A375 (cell line): Measurements from ENCODE around the gene RNF39. TPM values are rescaled to one million over a fixed set of nuclear protein-coding genes. Genes with fewer than 3 reads are reported as not detected.

Source experiments
- small RNA-seq: library from RNA; depleted of rRNA; stranded (forward); fragments of <200 nt; gene quantifications from one replicate; pipeline ENCODE3, GENCODE V24; 2014
- total RNA-seq: library from RNA; depleted of rRNA; stranded (reverse); fragments of >200 nt; shearing (Covaris generic); gene quantifications from 2 replicates; pipeline ENCODE4 v1.2.3, GENCODE V29; 2014; rRNA removed

RNF39 gene, protein sequence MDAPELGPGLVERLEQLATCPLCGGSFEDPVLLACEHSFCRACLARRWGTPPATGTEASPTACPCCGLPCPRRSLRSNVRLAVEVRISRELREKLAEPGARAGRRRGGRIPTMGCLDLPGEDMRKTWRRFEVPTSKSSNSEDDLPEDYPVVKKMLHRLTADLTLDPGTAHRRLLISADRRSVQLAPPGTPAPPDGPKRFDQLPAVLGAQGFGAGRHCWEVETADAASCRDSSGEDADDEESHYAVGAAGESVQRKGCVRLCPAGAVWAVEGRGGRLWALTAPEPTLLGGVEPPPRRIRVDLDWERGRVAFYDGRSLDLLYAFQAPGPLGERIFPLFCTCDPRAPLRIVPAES
- total RNA-seq = not detected in 2 replicates

DNA sequence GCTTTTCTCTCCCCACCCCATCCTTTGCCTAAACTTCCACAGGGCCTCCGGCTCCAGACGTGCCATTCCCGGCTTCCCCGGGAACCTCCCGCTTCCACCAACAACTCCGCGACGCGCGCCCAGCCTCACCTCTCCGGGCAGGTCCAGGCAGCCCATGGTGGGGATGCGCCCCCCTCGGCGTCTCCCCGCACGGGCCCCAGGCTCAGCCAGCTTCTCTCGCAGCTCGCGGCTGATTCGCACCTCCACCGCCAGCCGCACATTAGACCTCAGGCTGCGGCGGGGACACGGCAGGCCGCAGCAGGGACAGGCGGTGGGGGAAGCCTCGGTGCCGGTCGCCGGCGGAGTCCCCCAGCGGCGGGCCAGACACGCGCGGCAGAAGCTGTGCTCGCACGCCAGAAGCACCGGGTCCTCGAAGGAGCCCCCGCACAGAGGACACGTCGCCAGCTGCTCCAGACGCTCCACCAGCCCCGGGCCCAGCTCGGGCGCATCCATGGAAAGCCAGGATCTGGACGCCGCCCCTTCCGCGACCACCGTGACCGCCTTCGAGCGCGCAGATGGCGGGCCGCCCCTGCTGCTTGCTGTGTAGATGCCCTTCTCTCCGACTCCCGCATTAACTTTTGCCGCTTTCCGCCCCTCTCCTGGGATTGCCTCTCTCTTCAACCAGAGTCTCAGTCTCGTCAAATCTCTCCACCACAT is at the start of gene RNF39:
TSS of gene RNF39 (minus strand) at position 676 of the 696 bp plus-strand sequence. CDS start at position 492, 184 bp downstream.

DNA sequence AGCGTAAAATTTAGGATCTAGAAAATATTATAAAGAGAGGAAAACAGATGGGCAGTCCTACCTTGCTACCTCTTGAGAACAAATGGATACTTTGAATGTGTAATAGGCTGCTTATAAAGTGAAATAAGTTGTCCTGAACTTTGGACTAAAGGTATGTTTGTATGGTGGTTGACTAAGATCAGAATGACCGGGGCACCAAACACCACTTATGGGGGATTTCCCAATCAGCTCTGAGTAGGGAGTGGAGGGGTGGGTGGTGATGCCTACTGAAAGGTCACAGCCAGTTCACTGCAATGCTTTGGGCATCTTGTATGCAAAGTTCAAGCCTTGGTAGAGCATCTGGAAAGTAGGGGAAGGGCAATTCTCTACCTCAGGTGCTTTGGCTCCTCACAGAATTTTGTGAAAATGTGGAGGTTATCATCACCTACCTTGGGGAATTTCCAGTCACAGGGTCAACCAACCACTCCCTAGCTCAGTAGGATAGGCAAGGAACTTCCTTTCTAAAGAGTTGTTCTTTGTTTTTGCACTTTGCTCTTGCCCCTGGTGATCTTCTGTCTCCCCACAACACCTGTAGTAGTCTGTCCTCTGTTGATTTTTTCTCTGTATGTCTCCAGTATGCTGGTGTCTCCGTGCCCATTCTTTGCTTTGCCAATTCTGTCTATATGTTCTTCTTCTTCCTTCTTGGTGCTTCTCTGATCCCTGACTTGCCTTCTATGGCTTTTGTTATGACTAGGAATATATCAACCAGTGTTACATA is 37.6 kb upstream of the RNF39 start, which contains the start of gene TRIM31:
TSS of gene TRIM31 (minus strand) at position 88 of the 757 bp plus-strand sequence. CDS start 285 bp downstream, outside the sequence.

DNA sequence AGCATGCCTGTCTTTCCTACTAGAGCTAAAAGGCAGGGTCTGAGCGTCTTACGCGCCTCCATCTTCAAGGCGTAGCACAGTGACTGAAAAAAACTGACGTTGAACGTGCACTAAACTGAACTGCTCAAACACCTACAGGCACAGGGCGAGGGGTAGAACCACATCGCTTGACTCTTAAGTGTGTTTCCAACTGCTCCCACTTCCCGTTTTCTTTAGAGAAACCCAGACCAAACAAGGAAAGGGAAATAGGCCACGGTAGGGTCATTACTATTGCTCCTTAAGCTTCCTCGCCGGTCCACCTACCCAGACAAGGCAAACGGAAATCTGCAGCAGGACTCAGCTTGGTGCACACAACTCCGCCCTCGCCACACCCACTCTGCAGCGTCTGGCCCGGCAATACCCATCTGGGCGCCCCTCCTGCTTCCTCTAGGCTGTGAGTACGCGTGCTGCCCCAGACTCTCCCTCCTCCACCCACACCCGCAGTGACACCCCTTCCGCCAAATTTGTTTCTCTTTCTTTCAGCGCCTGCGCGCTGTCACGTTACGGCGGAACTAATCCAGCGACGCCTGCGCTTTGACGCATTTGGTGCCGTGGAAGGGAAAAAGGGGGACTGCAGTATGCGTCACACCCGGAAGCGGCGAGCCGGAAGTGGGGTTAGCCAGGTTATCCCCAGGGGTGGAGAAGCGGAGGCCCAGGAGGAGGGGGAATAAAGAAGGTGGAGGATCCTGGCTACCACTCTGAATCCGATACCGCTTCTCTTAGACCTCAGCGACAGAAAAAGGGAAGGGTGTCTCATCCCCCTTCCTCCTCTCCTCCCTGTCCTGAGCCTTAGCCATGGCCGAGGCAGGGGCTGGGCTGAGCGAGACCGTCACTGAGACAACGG is 8.8 kb downstream of the RNF39 start, which contains the start of gene PPP1R11:
TSS of gene PPP1R11 (plus strand) at position 622 of the 883 bp plus-strand sequence. CDS start at position 835, 213 bp downstream.

DNA sequence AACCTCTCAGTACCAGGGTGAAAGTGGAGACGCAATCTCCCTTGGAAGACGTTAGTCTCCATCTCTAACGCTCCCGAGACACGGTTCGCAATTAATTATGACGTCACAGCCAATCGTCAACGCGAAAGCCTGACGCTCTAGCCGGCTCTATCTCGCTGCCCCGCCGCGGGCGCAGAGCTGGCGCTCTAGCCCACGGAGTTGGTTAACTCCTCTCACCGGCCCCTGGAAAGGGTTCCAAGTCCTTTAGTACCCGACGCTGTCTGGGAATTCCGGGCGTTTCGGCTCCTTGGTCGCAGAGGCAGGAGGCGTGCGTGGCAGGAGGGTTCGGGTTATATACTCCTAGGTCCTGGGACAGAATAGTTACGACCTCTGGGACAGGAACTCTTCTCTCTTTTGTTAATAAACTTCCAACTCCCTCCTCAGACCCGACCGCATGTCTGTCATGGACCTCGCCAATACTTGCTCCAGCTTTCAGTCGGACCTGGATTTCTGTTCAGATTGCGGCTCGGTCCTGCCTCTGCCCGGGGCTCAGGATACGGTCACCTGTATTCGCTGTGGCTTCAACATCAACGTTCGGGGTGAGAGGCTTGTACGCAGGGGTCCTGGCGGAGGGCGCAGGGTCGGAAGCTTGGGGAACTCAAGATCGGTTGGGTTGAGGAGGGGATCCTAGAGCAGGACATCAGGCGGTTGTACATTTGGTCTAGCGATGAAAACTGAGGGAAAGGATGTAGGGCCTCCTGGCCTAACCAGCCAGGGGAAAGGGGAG is 14.3 kb downstream of the RNF39 start, which contains the start of gene POLR1H:
TSS of gene POLR1H (plus strand) at position 174 of the 766 bp plus-strand sequence. CDS start at position 434, 260 bp downstream.

Small RNA genes within 50 kb of the gene (small RNA-seq; reads per million reads assigned to genes)
- gene RF02218 (not detected), gene RF02219 (not detected), gene RF02220 (not detected)

Other genes starting within 250 kb of the RNF39 start
- gene HLA-G, start 247.9 kb downstream of the RNF39 start, total RNA-seq = not detected in 2 replicates
- 267 and 308 TPM in 2 replicates for gene HLA-A, start 133.2 kb downstream of the RNF39 start, total RNA-seq
- 25.9 and 27.4 TPM in 2 replicates for gene POLR1H, start 14.5 kb downstream of the RNF39 start, total RNA-seq
- gene PPP1R11, start 8.6 kb downstream of the RNF39 start, total RNA-seq = 36.8 and 40.9 TPM in 2 replicates
- gene TRIM31, start 37.3 kb upstream of the RNF39 start, total RNA-seq = not detected in 2 replicates
- not detected in 2 replicates for gene TRIM40, start 60.4 kb upstream of the RNF39 start, total RNA-seq
- gene TRIM10, start 85.4 kb upstream of the RNF39 start, total RNA-seq = not detected in 2 replicates
- gene TRIM15, start 87.8 kb upstream of the RNF39 start, total RNA-seq = not detected in 2 replicates
- gene TRIM26, start 137.6 kb upstream of the RNF39 start, total RNA-seq = 23.1 and 24.6 TPM in 2 replicates